Gastrocnemius medialis (tissue), 4 donors: ENCODE results near the gene FXR2.

Experiments used
- POLR2A ChIP-seq, 2 donors: fragments of 450-650 bp; IDR thresholded peaks; one replicate each; pipeline ENCODE4 v1.6.1; 2017; ENCODE audit warnings: antibody characterized with exemption in 2 of 2, mild to moderate bottlenecking in 2 of 2, moderate library complexity in 2 of 2
- TF ChIP-seq, protein P1 (sequence below), 5 experiments: fragments of 450-650 bp in 3 of 5; fragments of 200-600 bp in 2 of 5; sonication (generic) in 2 of 5; IDR thresholded peaks in 4 of 5; conservative IDR thresholded peaks in 1 of 5; 1 replicate in 4 of 5; 2 replicates in 1 of 5; pipeline ENCODE4 v1.5.1; 2016 to 2019; ENCODE audit warnings: antibody characterized with exemption in 5 of 5, mild to moderate bottlenecking in 3 of 5, moderate library complexity in 3 of 5

- TF ChIP-seq, protein P1, sequence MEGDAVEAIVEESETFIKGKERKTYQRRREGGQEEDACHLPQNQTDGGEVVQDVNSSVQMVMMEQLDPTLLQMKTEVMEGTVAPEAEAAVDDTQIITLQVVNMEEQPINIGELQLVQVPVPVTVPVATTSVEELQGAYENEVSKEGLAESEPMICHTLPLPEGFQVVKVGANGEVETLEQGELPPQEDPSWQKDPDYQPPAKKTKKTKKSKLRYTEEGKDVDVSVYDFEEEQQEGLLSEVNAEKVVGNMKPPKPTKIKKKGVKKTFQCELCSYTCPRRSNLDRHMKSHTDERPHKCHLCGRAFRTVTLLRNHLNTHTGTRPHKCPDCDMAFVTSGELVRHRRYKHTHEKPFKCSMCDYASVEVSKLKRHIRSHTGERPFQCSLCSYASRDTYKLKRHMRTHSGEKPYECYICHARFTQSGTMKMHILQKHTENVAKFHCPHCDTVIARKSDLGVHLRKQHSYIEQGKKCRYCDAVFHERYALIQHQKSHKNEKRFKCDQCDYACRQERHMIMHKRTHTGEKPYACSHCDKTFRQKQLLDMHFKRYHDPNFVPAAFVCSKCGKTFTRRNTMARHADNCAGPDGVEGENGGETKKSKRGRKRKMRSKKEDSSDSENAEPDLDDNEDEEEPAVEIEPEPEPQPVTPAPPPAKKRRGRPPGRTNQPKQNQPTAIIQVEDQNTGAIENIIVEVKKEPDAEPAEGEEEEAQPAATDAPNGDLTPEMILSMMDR (IDR thresholded peaks at IDR 0.05 in 4 of 5, conservative IDR thresholded peaks at IDR 0.05 in 1 of 5), result no peak
- TF ChIP-seq POLR2A (IDR thresholded peaks at IDR 0.05), result no peak
Observed at GRCh38 chr17:7591596-7591995, 23.1 kb downstream of the FXR2 start.
